Measurements from ENCODE around the gene PLXDC2. TPM values are rescaled to one million over a fixed set of nuclear protein-coding genes. Genes with fewer than 3 reads are reported as not detected.

The PLXDC2 gene
- total RNA-seq, 1 experiment from 2014 or later: not detected

DNA sequence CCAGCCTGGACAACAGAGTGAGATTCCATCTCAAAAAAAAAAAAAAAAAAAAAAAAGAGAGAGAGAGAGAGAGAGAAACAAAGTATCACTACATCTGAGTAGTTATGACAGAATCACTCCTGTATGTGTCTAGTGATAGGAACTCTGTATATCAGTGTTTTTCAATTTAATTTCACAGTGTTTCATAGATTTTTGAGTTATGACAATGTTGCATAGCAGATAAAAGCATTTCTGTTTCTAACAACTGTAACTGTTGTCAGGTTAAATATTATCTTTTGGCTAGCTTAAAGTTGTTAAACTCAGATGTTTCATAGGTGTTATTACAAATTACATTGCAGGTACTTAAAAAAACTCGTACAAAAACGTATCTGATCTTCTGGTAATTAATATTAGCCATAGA, 60.3 kb downstream of the PLXDC2 start:
- DNase-seq: no peak
- no peaks in the 10 kb centered on the region for H3K4me1 Mint-ChIP-seq (ENCODE audit: low read depth, unreplicated experiment)
- peaks cover 6% of the 10 kb centered on the region for H3K9me3 Mint-ChIP-seq (ENCODE audit: low read depth, unreplicated experiment)
- TF ChIP-seq, protein P1, sequence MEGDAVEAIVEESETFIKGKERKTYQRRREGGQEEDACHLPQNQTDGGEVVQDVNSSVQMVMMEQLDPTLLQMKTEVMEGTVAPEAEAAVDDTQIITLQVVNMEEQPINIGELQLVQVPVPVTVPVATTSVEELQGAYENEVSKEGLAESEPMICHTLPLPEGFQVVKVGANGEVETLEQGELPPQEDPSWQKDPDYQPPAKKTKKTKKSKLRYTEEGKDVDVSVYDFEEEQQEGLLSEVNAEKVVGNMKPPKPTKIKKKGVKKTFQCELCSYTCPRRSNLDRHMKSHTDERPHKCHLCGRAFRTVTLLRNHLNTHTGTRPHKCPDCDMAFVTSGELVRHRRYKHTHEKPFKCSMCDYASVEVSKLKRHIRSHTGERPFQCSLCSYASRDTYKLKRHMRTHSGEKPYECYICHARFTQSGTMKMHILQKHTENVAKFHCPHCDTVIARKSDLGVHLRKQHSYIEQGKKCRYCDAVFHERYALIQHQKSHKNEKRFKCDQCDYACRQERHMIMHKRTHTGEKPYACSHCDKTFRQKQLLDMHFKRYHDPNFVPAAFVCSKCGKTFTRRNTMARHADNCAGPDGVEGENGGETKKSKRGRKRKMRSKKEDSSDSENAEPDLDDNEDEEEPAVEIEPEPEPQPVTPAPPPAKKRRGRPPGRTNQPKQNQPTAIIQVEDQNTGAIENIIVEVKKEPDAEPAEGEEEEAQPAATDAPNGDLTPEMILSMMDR (IDR thresholded peaks at IDR 0.05; ENCODE audit: unreplicated experiment): no peak
- H3K27me3 Mint-ChIP-seq (ENCODE audit: unreplicated experiment): no peaks in the 10 kb centered on the region
- CTCF ChIA-PET: no interaction called here
- no peak overlapping the region for H3K4me3 Mint-ChIP-seq (ENCODE audit: low read depth, unreplicated experiment)
- intact Hi-C loops (cut with micrococcal nuclease; ENCODE audit: unreplicated experiment): no loop called here
- no TSS peak for BruUV-seq (replicated peaks)
- H3K27ac Mint-ChIP-seq (ENCODE audit: unreplicated experiment): no peak overlapping the region
- H3K36me3 Mint-ChIP-seq (ENCODE audit: insufficient read depth, unreplicated experiment): no peaks in the 10 kb centered on the region

GRCh38 chr10:19877466-19878255, 61.4 kb downstream of the PLXDC2 start:
- Mint-ChIP-seq H3K27me3 (ENCODE audit: unreplicated experiment) (no peaks in the 10 kb centered on the region), H3K9me3 (ENCODE audit: low read depth, unreplicated experiment) (peaks cover 6% of the 10 kb centered on the region), H3K27ac (ENCODE audit: unreplicated experiment) (no peak overlapping the region), H3K4me3 (ENCODE audit: low read depth, unreplicated experiment) (no peak overlapping the region), H3K4me1 (ENCODE audit: low read depth, unreplicated experiment) (no peaks in the 10 kb centered on the region), H3K36me3 (ENCODE audit: insufficient read depth, unreplicated experiment) (no peaks in the 10 kb centered on the region)
- no peak for DNase-seq
- intact Hi-C loops (cut with micrococcal nuclease; ENCODE audit: unreplicated experiment): no loop called here
- BruUV-seq (replicated peaks): no TSS peak
- TF ChIP-seq, protein P1 (IDR thresholded peaks at IDR 0.05; ENCODE audit: unreplicated experiment): no peak
- CTCF ChIA-PET: no interaction called here

DNA sequence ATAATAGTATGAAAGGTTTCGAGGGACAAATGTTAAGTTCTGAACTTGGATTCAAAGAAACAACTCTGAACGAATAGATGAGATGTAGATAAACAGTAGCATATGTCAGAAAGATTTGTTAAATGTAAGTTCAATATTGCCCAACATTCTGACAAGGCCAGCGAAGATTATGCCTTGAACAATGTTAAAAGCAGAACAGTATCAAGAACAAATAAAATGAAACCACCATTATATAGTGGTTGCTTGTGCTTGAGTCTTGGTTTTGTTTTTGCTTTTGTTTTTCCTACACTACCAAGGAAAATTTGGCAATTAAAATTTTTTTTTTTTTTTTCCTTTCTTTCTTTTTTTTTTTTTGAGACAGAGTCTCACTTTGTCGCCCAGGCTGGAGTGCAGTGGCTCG, 66.4 kb downstream of the PLXDC2 start:
- intact Hi-C loops (cut with micrococcal nuclease; ENCODE audit: unreplicated experiment): no loop called here
- Mint-ChIP-seq H3K4me3 (ENCODE audit: low read depth, unreplicated experiment) (no peak overlapping the region), H3K27ac (ENCODE audit: unreplicated experiment) (no peak overlapping the region), H3K4me1 (ENCODE audit: low read depth, unreplicated experiment) (no peaks in the 10 kb centered on the region), H3K27me3 (ENCODE audit: unreplicated experiment) (no peaks in the 10 kb centered on the region), H3K9me3 (ENCODE audit: low read depth, unreplicated experiment) (peaks cover 3% of the 10 kb centered on the region), H3K36me3 (ENCODE audit: insufficient read depth, unreplicated experiment) (no peaks in the 10 kb centered on the region)
- CTCF ChIA-PET: no interaction called here
- BruUV-seq (replicated peaks): no TSS peak
- TF ChIP-seq, protein P1 (IDR thresholded peaks at IDR 0.05; ENCODE audit: unreplicated experiment): no peak
- DNase-seq: no peak

- no peak overlapping the region for H3K4me3 Mint-ChIP-seq (ENCODE audit: low read depth, unreplicated experiment)
- intact Hi-C loops (cut with micrococcal nuclease; ENCODE audit: unreplicated experiment): no loop called here
- H3K36me3 Mint-ChIP-seq (ENCODE audit: insufficient read depth, unreplicated experiment): no peaks in the 10 kb centered on the region
- H3K4me1 Mint-ChIP-seq (ENCODE audit: low read depth, unreplicated experiment): no peaks in the 10 kb centered on the region
- CTCF ChIA-PET: no interaction called here
- BruUV-seq (replicated peaks): no TSS peak
- no peak for DNase-seq
- TF ChIP-seq, protein P1 (IDR thresholded peaks at IDR 0.05; ENCODE audit: unreplicated experiment): no peak
- peaks cover 10% of the 10 kb centered on the region for H3K9me3 Mint-ChIP-seq (ENCODE audit: low read depth, unreplicated experiment)
- no peaks in the 10 kb centered on the region for H3K27me3 Mint-ChIP-seq (ENCODE audit: unreplicated experiment)
- no peak overlapping the region for H3K27ac Mint-ChIP-seq (ENCODE audit: unreplicated experiment)
Measured at GRCh38 chr10:19888061-19888660, 71.9 kb downstream of the PLXDC2 start.

Data from Calu3 (cell line).